Measurements from ENCODE around the gene HDAC4. TPM values are rescaled to one million over a fixed set of nuclear protein-coding genes. Genes with fewer than 3 reads are reported as not detected.

The HDAC4 gene
- polyA plus RNA-seq, 3 donors: 4.4 to 10.9 (median 5.6) TPM

DNA sequence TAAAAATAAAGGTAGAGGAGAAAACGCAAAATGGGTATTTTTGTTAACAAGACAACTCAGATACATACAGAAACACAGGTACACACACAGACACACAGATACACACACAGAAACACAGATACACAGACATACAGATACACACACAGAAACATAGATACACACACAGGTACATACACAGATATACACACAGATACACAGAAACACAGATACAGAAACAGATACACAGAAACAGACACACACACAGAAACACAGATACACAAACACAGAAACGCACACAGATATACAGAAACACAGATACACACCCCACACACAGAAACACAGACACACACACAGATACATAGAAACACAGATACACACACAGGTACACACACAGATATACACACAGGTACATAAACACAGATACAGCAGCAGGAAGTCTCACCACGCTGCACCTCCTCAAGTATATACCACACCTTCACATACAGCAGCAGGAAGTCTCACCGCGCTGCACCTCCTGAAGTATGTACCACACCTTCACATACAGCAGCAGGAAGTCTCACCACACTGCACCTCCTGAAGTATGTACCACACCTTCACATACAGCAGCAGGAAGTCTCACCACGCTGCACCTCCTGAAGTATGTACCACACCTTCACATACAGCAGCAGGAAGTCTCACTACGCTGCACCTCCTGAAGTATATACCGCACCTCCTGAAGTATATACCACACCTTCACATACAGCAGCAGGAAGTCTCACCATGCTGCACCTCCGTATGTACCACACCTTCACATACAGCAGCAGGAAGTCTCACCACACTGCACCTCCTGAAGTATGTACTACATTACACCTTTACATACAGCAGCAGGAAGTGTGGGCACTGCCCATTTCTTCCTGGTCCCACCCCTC lies 250.5 kb downstream of the HDAC4 start:
- 79 to 82% (median 80%) methylated on average over 9 of the region's 9 CpGs for WGBS, 3 donors
- H3K27ac ChIP-seq (ENCODE audit: low read depth, low read length): no peak overlapping the region

DNA sequence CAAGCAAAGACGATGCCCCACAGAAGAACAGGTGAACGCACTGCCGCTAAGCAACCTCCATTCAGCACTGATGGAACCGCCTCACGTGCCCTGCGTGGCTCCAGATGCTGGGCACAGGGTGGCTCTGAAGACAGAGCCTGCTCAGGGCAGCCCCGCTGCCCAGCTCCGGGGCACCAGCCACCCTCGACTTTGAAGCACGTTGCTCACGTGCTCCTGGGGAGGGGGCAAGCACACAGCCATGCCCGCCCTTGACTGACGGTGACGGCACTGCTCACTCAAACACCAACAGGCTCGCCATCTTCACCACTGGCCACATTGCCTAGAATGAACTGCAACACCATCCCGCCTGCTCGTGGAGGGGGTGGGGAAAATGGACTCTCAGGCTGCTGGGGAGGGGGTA lies 251.3 kb downstream of the HDAC4 start:
- WGBS, 3 donors: 94 to 99% (median 96%) methylated on average over 17 of the region's 17 CpGs
- H3K27ac ChIP-seq (ENCODE audit: low read depth, low read length): no peak overlapping the region

DNA sequence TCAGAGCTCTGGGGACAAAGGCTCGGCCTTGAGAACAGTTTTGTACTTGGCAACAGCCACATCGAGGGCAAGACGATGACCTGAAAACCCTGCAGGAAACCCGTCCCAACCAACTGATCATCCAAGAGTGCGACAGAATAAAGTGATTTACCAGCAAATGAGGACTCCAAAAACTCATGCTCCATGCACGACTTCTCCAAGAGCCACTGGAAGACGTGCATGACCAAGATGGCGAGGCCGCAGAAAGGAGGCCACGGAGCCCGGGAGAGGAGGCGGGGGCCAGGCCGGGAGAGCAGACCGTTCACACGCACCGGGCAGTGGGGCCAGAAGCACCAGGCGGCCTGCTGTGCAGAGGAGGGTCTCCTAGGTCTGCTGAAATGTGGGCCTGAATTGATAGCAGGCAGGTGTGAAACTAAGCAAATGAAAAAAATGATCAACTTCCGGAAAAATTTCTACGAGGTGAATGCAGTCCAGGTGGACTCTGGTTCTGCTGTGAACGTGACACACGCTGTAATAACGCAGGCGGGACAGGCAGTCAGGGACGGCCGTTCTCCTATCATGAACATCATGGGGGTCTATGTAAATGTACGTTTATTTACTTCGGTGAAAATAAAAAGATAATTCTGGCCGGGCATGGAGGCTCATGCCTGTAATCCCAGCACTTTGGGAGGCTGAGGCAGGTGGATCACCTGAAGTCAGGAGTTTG lies 252.2 kb downstream of the HDAC4 start:
- H3K27ac ChIP-seq (ENCODE audit: low read depth, low read length): no peak overlapping the region
- WGBS, 3 donors: 94 to 96% (median 95%) methylated on average over 28 of the region's 28 CpGs

DNA sequence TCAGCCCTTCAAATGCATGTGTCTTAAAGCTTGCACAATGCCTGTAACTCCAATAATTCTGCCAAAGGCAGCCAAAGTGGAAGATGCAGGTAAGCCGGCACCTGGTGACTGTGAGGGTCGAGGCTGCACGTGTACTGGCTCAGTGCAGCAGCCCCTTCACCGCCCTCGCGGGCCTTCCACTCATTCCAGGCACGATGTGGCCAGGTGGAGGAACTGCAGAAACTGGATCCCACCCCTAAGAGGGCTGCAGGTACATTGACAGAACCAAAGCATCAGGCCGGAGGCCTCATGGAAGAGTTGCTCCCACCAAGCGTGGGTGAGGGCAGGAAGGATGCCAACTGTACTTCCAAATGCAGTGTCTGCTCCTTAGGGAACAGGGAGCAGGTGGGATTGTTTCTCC lies 253.4 kb downstream of the HDAC4 start:
- 89 to 95% (median 94%) methylated on average over 9 of the region's 9 CpGs for WGBS, 3 donors
- no peak overlapping the region for H3K27ac ChIP-seq (ENCODE audit: low read depth, low read length)

DNA sequence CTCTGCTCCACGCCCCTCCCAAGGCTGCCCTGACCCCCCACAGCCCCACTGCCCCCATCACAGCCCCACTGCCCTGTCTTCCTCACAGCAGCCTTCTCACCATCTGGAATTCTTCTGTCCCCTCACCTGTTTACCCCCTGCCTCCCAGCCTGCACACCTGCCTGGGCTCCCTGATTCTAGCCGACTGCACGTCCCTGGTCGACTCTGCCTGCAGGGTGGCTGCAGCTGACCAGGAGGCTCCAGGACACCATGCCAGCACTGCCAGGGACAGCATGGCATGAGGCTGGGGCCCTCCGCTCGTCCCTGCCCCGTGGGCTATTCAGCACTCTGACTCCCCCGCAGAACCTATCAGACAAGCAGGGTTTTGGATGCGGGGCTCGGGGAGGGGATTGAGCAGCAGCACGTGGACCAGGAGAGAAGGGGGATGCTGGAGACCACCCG lies 254.1 kb downstream of the HDAC4 start:
- H3K27ac ChIP-seq (ENCODE audit: low read depth, low read length): no peak overlapping the region
- 92 to 95% (median 93%) methylated on average over 11 to 12 of the region's 12 CpGs for WGBS, 3 donors

DNA sequence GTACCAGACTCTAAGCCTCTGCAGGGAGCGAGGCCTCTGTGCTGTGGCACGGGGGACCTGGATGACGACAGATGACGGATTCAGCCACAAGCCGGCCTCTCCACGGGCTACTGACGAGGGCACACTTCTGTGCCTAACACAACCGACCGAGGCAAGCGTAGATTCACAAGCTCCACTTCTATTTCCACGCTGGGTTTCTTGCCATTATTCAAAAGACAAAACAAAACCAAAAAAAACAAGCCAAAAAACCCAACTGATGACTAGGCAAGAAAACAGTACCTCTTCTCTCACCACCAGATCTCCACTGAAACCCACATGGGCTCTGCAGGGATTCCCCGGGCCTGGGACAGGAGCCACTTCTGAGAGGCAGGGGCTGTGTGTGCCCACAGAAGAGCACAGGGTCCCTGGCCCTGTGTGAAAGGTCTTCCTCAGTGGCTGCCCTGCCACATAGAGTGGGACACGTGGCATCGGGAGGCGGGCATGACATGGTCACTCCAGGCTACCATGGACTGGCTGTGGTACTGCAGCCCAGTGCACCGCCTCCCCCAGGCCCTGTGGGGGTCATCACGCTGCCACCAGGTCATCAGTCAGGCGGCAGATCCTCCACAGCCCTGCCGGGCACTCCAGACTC lies 254.7 kb downstream of the HDAC4 start:
- no peak overlapping the region for H3K27ac ChIP-seq (ENCODE audit: low read depth, low read length)
- 85 to 90% (median 88%) methylated on average over 19 of the region's 19 CpGs for WGBS, 3 donors

DNA sequence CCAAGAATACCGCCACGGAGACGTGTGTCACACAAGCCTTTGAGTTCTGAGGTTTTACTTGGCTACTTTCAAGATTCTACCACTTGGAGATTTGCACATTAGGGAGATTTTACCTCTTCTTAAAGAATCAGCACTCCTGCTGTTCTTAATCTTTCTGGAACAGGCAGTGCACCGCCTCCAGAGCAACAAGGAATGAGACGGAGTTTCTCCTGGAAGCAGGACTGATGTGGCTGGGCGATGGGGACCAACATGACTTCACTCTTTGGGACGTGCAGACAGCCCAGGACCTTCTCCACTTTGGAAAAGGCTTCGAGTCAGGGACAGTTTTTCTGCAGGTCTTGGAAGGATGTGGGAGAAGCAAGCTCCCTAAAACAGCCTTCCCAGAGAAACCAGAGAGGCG lies 255.2 kb downstream of the HDAC4 start:
- WGBS, 3 donors: 83 to 95% (median 92%) methylated on average over 9 of the region's 9 CpGs
- no peak overlapping the region for H3K27ac ChIP-seq (ENCODE audit: low read depth, low read length)

DNA sequence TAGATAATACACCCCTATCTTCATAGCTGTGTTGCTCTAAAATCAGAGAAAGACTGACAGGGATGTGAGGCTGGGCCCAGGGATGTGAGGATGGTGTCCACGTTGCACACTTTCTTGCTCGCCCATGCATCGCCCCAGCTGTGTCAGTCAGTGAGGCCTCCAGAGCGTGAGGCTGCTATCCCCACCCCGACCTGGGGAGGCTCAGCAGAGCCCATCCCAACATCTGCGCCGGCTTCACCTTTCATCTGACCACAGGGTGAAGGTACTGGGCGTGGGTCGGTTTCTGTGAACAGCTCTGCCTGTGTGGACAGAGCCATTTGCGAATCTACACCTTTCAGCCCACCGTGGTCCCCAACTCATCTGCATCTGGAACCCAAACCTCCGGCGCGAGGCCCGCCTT lies 255.7 kb downstream of the HDAC4 start:
- WGBS, 3 donors: 96 to 97% (median 96%) methylated on average over 15 of the region's 15 CpGs

DNA sequence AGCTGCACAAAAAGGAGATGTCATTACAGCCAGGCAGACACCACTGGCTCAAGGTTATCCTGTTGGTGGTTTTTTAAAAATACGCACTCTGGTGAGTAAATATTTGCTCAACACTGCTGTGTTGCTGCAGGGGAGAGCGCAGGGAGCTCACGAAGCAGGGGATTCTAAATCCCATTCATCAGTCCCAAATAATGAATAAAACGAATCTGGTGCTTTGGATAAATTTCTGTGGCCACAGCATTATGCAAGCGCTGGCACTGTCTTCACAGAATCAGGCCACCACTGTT lies 256.2 kb downstream of the HDAC4 start:
- WGBS, 3 donors: 74 to 94% (median 83%) methylated on average over 5 of the region's 5 CpGs

More for the DNA sequence above, 255.7 kb downstream of the HDAC4 start:
- H3K27ac ChIP-seq (ENCODE audit: low read depth, low read length): no peak overlapping the region

DNA sequence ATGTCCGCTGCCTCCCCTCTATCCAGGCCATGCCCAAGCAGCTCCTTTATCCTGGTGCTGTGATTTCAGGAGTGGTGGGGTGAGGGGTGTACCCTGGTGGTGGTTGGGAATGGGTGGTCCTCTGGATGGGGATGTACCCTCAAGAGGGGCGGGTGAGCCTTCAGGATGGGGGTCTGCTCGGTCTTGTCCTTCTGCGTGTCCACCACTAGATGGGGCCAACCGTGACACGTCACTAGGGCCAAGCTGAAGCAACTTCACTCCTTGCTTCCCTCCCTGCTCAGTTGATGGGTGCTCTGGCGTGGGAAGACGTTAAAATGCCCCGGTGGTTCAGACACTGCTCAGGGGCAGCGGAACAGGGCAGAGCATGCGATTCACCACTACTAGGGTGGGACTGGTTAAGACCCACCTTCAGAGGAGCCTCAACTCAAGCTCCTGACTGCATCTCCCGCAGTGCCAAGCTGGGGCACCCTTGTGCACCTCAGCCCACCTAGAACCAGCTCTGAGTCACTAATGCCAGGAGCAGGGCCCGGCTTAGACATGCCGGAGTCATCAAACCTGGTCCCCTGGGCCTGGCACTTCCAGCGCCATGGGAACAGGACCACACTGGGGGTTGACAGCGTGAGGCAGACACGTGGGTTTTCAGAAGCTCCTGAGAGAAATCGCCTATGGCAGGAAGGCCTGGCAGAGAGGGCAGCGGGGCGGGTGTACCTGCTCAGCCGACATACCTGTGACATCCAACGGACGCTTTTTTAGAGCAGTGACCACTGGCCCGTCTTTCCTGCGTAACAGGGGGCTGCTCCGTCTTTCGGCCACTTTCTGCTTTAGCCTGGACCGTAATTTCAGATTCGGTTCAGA lies 256.7 kb downstream of the HDAC4 start:
- no peak overlapping the region for H3K27ac ChIP-seq (ENCODE audit: low read depth, low read length)
- 80 to 84% (median 82%) methylated on average over 29 of the region's 29 CpGs for WGBS, 3 donors

More for the DNA sequence above, 256.2 kb downstream of the HDAC4 start:
- no peak overlapping the region for H3K27ac ChIP-seq (ENCODE audit: low read depth, low read length)

DNA sequence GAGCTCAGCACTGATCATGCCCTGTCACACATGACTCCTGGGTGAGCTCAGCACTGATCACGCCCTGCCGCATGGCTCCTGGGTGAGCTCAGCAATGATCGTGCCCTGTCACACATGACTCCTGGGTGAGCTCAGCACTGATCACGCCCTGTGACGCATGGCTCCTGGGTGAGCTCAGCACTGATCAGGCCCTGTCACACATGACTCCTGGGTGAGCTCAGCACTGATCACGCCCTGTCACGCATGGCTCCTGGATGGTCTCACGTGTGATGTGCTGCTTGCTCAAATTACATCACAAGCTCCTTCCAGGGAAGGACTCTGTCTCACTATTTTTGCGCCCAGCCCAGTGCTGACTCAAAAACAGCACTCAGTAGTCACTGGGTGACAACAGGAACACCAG lies 258.0 kb downstream of the HDAC4 start:
- no peak overlapping the region for H3K27ac ChIP-seq (ENCODE audit: low read depth, low read length)
- 94 to 99% (median 94%) methylated on average over 9 of the region's 9 CpGs for whole genome bisulfite sequencing, 3 donors

DNA sequence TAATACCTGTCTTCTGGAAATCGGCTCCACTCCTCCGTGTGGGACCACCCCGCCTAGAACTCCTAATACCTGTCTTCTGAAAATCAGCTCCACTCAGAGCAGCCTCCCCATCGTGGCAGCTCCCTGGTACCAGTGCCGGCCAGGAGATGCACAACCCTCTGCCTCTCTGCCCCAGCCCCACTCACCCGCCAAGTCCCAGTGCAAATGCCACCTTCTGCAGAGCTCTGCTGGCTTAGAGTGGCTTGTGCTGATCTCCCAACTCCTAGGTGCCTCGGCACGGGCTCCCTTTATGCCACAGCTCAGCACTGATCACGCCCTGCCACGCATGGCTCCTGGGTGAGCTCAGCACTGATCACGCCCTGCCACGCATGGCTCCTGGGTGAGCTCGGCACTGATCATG lies 258.5 kb downstream of the HDAC4 start:
- H3K27ac ChIP-seq (ENCODE audit: low read depth, low read length): no peak overlapping the region
- WGBS, 3 donors: 94 to 96% (median 95%) methylated on average over 13 of the region's 13 CpGs

DNA sequence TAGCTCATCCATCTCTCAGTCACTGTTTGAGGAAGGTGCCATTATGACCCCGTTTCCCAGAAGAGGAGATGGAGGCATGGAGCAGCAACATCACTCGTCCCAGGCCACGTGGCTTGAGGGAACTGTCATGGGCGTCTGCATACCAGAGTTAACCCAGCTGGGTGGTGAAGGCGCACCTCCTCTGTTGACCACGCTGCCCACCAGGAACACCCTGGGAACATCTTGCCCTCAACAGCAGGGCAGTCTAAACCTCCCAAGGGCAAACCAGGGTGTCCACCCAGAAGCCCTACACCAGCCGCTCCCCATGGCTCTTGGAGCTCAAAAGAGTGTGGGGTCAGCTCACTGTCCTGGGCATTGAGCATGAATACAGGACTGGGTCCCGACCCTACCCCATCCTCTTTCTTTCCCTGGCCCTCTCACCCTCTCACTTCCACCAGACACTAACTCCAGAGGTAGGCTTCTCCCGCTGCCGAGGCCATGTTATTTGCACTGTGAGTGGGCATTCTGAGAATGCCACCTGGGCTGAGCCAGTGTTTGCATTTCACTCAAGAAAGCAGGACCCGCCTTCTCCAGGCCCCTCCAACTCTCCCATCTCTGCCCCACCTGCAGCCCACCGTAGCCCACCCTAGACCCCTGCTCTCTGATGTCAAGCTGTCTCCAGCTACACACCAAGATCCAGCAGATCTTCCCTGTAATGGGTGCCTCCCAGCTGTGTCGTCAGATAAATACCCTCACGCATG lies 259.6 kb downstream of the HDAC4 start:
- WGBS, 3 donors: 96 to 97% (median 97%) methylated on average over 14 of the region's 14 CpGs
- no peak overlapping the region for H3K27ac ChIP-seq (ENCODE audit: low read depth, low read length)

DNA sequence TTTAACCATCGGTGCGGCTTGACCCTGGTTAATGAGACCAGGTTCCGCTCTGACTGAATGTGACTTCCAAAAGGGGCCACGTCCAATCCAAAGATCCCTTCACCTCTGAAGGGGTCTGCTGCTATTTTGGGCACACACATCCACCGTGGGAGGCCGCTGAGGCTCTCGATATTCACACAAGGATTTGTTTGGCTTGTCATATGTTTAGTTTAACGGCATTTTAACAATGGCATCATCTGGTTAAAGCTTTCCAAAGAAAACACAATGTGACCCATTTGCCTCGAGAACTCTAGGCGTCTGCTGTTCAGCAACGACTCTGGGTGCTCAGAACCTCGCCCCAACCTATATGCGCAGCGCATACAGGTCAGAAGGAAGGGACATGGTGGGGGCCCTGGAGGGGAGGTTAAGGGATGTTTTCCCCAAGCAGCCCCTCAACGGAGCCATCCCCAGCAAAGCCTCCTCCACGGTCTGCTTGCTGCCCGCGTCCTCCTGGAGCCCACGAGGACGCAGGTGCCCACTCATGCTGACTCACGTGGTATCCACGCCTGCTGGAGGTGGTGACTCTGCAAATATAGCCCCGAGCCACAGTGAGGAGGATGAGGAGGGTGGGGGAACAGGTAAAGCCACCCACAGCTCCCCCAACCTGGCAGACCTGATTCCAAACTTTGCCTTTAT lies 260.3 kb downstream of the HDAC4 start:
- 90 to 93% (median 92%) methylated on average over 23 of the region's 23 CpGs for WGBS, 3 donors
- H3K27ac ChIP-seq (ENCODE audit: low read depth, low read length): no peak overlapping the region

DNA sequence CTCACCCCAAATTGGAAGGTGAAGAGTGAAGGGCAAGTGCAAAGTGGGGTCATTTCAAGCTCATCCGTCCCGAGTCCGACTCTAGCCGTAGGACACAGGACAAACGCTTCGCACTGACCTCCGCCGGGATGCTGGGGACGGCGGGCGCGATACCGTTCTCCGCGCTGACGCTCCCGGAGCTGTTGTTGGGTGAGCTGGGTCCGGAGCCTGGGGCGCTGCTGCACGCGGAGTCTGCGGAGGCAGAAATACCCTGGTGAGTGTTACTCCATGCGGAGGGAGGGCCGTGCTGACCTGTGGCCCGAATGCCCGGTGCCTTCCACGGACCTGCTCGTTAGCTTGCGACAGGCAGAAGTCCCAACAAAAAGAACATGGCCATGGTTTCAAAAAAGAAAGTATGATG lies 261.3 kb downstream of the HDAC4 start:
- 94 to 98% (median 94%) methylated on average over 29 of the region's 29 CpGs for WGBS, 3 donors
- no peak overlapping the region for H3K27ac ChIP-seq (ENCODE audit: low read depth, low read length)

DNA sequence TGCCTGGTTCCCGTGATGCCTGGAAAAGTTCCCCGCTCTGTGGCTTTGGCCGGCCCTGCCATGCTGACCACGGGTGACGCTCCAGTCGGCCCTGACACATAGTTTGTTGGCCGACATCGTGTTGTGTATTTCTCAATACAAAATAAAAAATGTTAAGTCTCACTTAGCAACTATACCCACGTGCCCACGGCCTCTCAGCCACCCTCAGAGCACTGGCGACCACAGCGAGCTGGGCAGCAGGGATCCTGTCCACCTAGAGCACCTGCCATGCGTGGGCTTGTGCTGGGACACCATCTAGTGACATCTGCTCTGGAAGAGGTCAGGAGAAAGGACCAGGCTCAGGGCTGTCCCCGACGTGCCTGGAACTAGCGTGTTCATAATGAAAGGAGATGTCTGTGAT lies 261.7 kb downstream of the HDAC4 start:
- H3K27ac ChIP-seq (ENCODE audit: low read depth, low read length): no peak overlapping the region
- 91 to 94% (median 91%) methylated on average over 16 of the region's 16 CpGs for WGBS, 3 donors

DNA sequence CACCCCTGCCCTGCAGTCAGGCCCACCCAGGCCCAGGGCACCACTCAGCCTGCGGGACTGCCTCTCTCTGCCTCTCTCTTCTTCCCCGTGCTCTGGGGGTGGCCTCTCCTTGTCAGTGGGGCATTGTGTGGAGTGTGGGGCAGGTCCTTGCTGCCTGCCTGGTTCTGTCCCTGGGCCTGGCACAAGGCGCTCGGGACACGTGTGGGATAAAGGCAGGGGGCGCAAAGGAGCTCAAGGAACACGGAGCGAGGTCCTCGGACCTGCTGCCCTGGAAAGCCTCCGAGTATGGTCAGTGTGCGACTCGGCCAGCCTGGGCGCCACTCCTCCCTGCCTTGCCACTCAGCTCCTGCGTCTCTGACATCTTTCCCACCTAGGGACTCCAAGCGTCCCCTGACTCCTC lies 262.2 kb downstream of the HDAC4 start:
- no peak overlapping the region for H3K27ac ChIP-seq (ENCODE audit: low read depth, low read length)
- WGBS, 3 donors: 87 to 90% (median 89%) methylated on average over 14 to 15 of the region's 15 CpGs
